Activated CD4-positive, CD25-positive, alpha-beta regulatory T cell treated with anti-CD3 and anti-CD28 coated beads, Interleukin-2, amount 50 U/mL, for 16 hours (primary cell): ENCODE data around the gene XPA.
"Not testable (repeated sequence)": the region's sequence is repeated elsewhere in the genome, so short reads cannot be mapped to it uniquely, and the experiment has no call there.

Source experiments
- DNase-seq: peaks from one replicate; pipeline ENCODE4 v3.0.0-alpha.2; 2020; ENCODE audit warnings: low read depth, low spot score

Gene XPA

GRCh38 chr9:97703437-97704344 lies 6.6 kb upstream of the XPA start:
- DNase-seq: no peak

DNA sequence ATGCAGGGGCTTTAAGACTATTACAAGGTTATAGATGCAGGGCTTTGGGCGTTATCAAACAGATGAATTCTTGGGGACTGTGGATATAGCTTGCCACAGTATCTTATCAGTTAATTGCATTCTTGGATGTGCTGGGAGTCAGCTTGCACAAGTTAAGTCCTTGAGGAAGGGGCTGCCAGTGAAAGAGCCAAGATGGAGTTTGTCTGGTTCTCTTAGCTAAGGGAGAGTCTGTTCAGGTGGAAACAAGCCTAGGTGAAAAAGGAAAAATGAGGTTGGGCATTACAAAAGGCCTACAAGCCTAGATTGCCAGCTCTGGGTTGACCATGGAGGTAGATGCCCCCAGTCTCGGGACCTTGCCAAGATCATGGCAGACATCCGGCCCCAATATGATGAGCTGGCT lies 2.7 kb upstream of the XPA start:
- DNase-seq: not testable (repeated sequence)

GRCh38 chr9:97699281-97699680 lies 2.1 kb upstream of the XPA start:
- not testable (repeated sequence) for DNase-seq

- DNase-seq: no peak
Measured at GRCh38 chr9:97698865-97699264, 1.7 kb upstream of the XPA start.

DNA sequence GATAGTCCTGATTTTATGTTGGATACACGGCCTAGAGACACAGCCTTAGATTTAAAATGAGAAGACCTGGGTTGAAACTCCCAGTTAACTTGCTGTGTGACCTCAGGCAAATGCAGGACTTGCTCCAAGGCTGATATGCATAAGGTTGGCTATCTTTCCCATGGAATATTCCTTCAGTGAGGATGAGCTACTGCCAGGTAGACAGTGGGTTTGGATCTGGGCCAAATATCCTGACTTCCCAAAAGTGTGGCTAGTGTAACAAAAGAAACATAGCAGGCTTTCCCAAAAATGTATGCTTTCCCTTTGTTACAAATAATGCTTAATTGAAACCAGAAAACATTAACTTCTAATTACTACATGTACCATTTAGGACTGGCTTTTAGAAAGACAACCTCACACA lies 697 bp upstream of the XPA start:
- no peak for DNase-seq

DNA sequence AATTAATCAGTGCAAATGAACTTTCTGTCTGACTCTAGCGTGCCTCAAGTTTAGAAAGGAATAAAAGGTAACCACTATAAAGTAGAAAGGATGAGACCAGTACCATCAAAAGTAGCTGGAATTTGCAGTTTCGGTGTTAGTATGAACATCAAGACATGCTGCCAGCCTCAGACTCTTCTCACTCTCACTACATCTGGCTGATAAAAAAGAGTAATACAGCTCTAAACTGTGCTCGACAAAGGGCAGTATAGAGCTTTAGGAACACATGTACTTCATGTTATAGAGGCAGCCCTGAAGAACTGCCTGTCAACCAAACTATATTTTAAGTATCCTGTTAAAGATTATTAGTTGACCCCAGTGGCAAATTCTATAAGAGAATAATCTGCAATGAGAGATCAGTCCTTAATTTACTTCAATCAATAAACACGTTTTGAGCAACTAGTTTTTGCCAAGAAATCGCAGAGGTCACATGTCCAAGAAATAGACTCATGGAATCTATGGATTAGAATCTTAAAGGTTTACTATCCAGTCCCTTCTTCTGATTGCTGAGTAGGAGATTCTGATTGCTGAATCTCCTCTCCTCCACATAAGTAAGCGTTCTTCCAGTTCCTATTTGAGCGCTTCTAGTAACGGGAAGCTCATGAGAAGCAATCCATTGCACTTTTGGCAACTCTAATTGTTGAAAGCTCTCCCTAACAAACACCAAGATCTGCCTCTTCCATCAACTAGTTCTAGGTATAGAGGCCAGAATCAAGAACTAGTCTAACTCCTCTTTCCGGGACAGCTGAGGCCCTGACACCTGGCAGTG lies 941 bp downstream of the XPA start:
- no peak for DNase-seq

DNA sequence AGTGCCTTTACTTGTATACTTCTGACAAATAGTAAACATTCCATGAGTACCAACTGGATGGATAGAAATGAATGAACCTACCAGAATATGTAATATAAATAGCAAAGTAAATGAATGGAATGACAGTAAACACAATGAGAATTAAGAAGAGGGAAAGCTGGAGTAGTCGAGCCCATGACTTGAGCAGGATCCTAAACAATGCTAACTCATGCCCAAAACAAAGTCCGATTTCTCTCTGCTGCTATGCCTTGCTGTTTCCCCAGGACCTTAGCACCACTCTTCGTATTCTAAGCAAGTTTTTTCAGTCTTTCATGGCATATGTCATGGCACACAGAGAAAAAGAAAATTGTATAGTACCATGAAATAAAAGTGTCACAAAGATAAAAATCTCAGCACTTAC lies 1.8 kb downstream of the XPA start:
- DNase-seq: no peak

GRCh38 chr9:97694769-97695168 lies 2.4 kb downstream of the XPA start:
- no peak for DNase-seq

DNA sequence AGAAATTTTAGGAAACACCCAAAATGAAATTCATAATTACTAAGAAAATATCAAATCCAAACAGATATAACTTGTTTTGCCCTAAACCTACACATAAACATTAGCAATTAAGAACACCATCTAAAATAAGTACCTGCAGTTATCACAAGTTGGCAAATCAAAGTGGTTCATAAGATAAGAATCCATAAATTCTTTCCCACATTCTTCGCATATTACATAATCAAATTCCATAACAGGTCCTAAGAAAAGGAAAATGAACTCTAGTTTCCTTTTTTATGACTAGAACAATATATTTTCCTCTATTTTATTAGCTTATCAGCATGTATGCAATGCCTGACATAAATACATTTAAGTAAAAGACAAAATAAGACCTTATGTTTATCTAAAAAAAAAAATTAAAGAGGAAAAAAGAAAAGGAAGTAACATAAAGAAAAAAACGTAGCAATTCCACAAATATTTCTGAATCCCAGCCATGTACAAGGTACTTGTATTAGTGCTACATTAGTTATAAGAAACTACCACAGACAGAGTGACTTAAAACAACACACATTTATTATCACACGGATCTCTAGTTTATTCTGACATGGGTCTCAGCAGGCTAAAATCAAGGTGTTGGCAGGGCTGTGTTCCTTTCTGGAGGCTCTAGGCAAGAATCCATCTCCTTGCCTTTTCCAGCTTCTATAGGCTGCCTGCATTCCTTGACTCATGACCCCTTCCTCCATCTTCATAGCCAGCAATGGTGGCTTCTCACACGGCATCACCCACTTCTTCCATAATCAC lies 7.5 kb downstream of the XPA start:
- DNase-seq: no peak

- no peak for DNase-seq
Measured at GRCh38 chr9:97688654-97689053, 8.5 kb downstream of the XPA start.

DNA sequence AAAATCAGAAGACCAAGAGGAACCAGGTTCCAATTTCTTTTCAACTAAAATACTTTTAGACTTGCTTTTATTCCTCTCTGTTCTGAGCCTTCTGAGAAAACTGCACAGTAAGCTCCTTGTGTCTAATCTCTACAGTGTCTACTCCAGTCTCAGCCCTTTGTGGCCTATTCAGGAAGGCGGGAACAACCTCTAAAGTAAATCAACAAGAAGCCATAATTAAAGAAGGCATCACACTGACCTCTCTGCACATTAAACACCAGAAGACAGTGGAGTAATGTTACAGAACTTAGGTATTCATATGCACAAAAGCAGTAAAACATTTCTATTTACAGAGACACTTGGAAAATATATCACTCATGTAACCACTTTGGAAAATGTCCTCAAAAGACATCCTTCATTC lies 14.9 kb downstream of the XPA start:
- no peak for DNase-seq

GRCh38 chr9:97675655-97676054 lies 21.5 kb downstream of the XPA start:
- DNase-seq: no peak

DNA sequence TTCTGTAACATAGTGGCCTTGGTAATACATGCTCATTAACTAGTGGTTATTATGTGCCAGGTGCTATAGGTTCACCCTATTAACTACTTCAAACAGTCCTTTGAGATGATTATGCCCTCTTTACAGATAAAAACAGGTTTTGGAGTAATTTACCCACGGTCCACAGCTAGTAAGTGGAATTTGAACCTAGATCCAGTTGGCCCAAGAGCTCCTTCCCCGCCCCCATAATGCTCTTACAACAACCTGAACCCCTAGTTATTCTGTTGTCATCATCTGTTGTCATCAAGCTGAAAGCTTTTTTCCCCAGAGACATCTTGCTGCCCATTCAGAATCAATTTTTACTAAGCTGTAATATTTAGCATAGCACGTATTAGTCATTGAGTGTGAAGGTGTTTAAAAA lies 23.2 kb downstream of the XPA start:
- DNase-seq: no peak

- no peak for DNase-seq
Measured at GRCh38 chr9:97672403-97672802, 24.7 kb downstream of the XPA start.

DNA sequence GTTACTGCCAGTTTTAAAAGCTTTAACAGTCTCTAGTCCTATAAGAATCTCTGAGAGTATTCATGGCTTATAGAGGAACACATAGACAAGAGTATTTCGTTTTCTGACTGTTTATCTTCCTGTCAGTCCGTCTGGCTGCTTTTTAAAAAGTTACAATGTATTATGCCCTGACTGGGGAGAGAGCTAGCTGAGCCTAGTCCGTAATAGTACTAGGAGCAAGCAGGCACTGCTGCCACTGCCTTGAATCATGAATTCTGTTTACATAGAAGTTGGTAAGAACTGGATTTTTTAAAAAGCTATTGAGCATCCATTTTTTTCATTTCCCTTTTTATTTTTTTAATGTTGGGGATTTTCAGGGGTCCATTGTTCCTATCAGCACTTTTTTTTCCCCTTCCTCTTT lies 26.6 kb downstream of the XPA start:
- DNase-seq: no peak

- no peak for DNase-seq
Measured at GRCh38 chr9:97668485-97668884, 28.7 kb downstream of the XPA start.

- no peak for DNase-seq
Measured at GRCh38 chr9:97666907-97667686, 30.0 kb downstream of the XPA start.

GRCh38 chr9:97665742-97666141 lies 31.4 kb downstream of the XPA start:
- no peak for DNase-seq

DNA sequence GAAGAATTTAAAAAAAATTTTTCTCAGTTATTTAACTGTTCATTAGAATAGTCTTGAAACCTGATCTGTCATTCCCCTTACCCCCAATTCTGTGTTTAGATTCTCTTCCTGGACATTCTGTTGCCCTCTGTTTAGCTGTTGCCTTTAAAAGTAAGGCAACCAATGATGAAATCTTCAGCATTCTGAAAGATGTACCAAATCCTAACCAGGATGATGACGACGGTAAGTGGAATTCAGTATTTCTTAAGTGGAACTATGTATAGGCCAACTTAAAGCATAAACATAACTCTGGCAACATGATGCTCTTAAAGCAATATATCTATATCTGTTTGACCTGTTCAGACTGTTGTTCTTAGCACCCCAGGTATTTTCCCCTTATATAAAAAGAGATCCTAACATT lies 36.3 kb downstream of the XPA start:
- DNase-seq: no peak

- DNase-seq: no peak
Measured at GRCh38 chr9:97660340-97660739, 36.8 kb downstream of the XPA start.

DNA sequence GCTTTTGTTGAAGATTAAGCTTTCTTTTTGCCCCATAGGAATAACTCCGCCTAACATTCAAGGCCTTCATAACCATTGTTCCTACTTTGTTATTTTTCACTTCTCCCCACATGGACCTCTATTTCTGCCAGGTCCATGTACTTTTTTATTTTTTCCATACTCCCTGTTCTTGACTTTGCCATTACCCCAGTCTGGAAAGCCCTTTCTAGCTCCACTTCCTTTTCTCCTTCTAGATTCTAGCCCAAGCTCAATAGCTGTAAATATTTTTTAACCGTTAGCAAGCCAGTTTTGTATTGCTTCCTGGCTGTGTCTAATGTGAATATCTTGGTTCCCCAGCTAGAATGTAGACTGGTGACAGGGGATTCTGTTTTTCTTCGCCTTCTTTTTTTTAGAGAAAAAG lies 37.4 kb downstream of the XPA start:
- DNase-seq: no peak
